OCI-LY1 (cell line): ENCODE measurements around the gene NAA20.

Source experiments
- CTCF ChIP-seq: fragments of 200-600 bp; sonication (generic), shearing (Covaris generic); IDR thresholded peaks from 2 replicates; pipeline ENCODE4 v1.5.1; 2017; ENCODE audit warnings: mild to moderate bottlenecking, antibody characterized with exemption, low read length, moderate library complexity, mixed read lengths
- EZH2 ChIP-seq: fragments of 200-600 bp; sonication (generic), shearing (Covaris generic); IDR thresholded peaks from 2 replicates; pipeline ENCODE4 v1.8.0; 2017; ENCODE audit warnings: borderline replicate concordance, mixed run types, mild to moderate bottlenecking, antibody characterized with exemption, low read length, moderate library complexity, mixed read lengths

- TF ChIP-seq CTCF (no peak), EZH2 (no peak)
Measured at GRCh38 chr20:19981031-19981451, 36.1 kb upstream of the NAA20 start.
